MCF 10A (cell line): Measurements from ENCODE around the gene KCNB1. TPM values are rescaled to one million over a fixed set of nuclear protein-coding genes. Genes with fewer than 3 reads are reported as not detected.
A peak's percentile ranks its signal among the peaks of the same experiment; 100 is the strongest.

Experiments used
- BruUV-seq: library from RNA; stranded (reverse); fragments of 400-500 nt; replicated peaks from 2 replicates; lab custom pipeline; 2021; lab: Mats Ljungman, UMichigan
- CTCF ChIA-PET: fragments of 300-600 bp; sonication (Branson Sonifier 250); formaldehyde crosslinking; extraction: SDS; loops from one replicate; lab custom pipeline; 2021; ENCODE audit warnings: antibody characterized with exemption, inconsistent platforms; lab: Yijun Ruan, JAX
- POLR2A ChIA-PET: fragments of 300-600, 350-650 bp; sonication (Branson Sonifier 250); formaldehyde crosslinking; extraction: SDS; loops from one replicate; lab custom pipeline; 2020; ENCODE audit warnings: antibody characterized with exemption, inconsistent platforms; lab: Yijun Ruan, JAX
- DNase-seq: peaks from one replicate; pipeline ENCODE4 v3.0.0-alpha.2; 2018; ENCODE audit not compliant: unreplicated experiment
- H3K27ac Mint-ChIP-seq: one replicate; pipeline ENCODE4 v1.8.0; 2022; ENCODE audit warnings: mild to moderate bottlenecking, low read depth, mixed read lengths; ENCODE audit not compliant: unreplicated experiment
- H3K27me3 Mint-ChIP-seq: one replicate; pipeline ENCODE4 v1.8.0; 2022; ENCODE audit warnings: mixed read lengths; ENCODE audit not compliant: insufficient read depth, unreplicated experiment
- H3K36me3 Mint-ChIP-seq: one replicate; pipeline ENCODE4 v1.8.0; 2022; ENCODE audit warnings: mild to moderate bottlenecking, moderate library complexity, mixed read lengths; ENCODE audit not compliant: insufficient read depth, unreplicated experiment
- H3K4me1 Mint-ChIP-seq: one replicate; pipeline ENCODE4 v1.8.0; 2022; ENCODE audit warnings: mixed read lengths; ENCODE audit not compliant: insufficient read depth, unreplicated experiment
- H3K4me3 Mint-ChIP-seq: one replicate; pipeline ENCODE4 v1.8.0; 2022; ENCODE audit warnings: mild to moderate bottlenecking, moderate library complexity, mixed read lengths; ENCODE audit not compliant: unreplicated experiment
- H3K9me3 Mint-ChIP-seq: one replicate; pipeline ENCODE4 v1.8.0; 2022; ENCODE audit warnings: mixed read lengths; ENCODE audit not compliant: unreplicated experiment
- CTCF ChIP-seq: fragments of 200-600 bp; IDR thresholded peaks from one replicate; pipeline ENCODE4 v1.8.0; 2022; ENCODE audit warnings: antibody characterized with exemption, mild to moderate bottlenecking; ENCODE audit not compliant: unreplicated experiment
- intact Hi-C: fragments of 100-400 bp; cut with micrococcal nuclease; formaldehyde crosslinking; loops from 2 replicates; pipeline ENCODE4 v1.14.1; 2022
- total RNA-seq: library from RNA; stranded (reverse); gene quantifications from 2 replicates; pipeline ENCODE4 v1.2.3, GENCODE V29; 2022

The KCNB1 gene
- total RNA-seq, 1 experiment from 2014 or later, result 2.8 TPM

- Mint-ChIP-seq H3K9me3 (no peaks in the 10 kb centered on the region), H3K27ac (peak overlapping the region; percentile 16), H3K4me3 (no peak overlapping the region), H3K36me3 (peaks cover 6% of the 10 kb centered on the region), H3K27me3 (no peaks in the 10 kb centered on the region), H3K4me1 (peaks cover 25% of the 10 kb centered on the region)
- BruUV-seq, result no TSS peak
- intact Hi-C loops, result no loop called here
- ChIA-PET POLR2A (interaction anchor here (3.5 kb wide), 1 partner anchor 14 kb away, joined by 17 read pairs; no protein-coding TSS in a partner anchor), CTCF (interaction anchor here (0.6 to 3.4 kb wide), 3 partner anchors 10 to 583 kb away, joined by 3 to 14 read pairs (median 3); no protein-coding TSS in a partner anchor)
- DNase-seq, result no peak
- TF ChIP-seq CTCF, result no peak
Observed at GRCh38 chr20:49395659-49396058, 86.8 kb downstream of the KCNB1 start.

GRCh38 chr20:49395183-49395582 is 87.3 kb downstream of the KCNB1 start:
- Mint-ChIP-seq H3K36me3 (peaks cover 6% of the 10 kb centered on the region), H3K4me3 (no peak overlapping the region), H3K4me1 (peaks cover 25% of the 10 kb centered on the region), H3K27ac (peak overlapping the region; percentile 16), H3K27me3 (no peaks in the 10 kb centered on the region), H3K9me3 (no peaks in the 10 kb centered on the region)
- DNase-seq, result no peak
- TF ChIP-seq CTCF, result no peak
- intact Hi-C loops, result no loop called here
- ChIA-PET POLR2A (interaction anchor here (3.5 kb wide), 1 partner anchor 13 kb away, joined by 17 read pairs; no protein-coding TSS in a partner anchor), CTCF (interaction anchor here (0.6 to 3.4 kb wide), 3 partner anchors 11 to 61 kb away, joined by 3 to 14 read pairs (median 4); no protein-coding TSS in a partner anchor)
- BruUV-seq, result no TSS peak

- intact Hi-C loops, result no loop called here
- DNase-seq, result no peak
- Mint-ChIP-seq H3K9me3 (no peaks in the 10 kb centered on the region), H3K36me3 (peaks cover 6% of the 10 kb centered on the region), H3K27me3 (no peaks in the 10 kb centered on the region), H3K4me3 (no peak overlapping the region), H3K4me1 (peaks cover 25% of the 10 kb centered on the region), H3K27ac (no peak overlapping the region)
- ChIA-PET POLR2A (interaction anchor here (0.6 to 3.5 kb wide), 3 partner anchors 13 to 58 kb away, joined by 4 to 17 read pairs (median 4); no protein-coding TSS in a partner anchor), CTCF (interaction anchor here (0.7 to 3.4 kb wide), 3 partner anchors 10 to 60 kb away, joined by 3 to 14 read pairs (median 4); no protein-coding TSS in a partner anchor)
- BruUV-seq, result no TSS peak
- no peak for TF ChIP-seq CTCF
Observed at GRCh38 chr20:49394757-49395156, 87.7 kb downstream of the KCNB1 start.

- no peak overlapping the region for H3K4me3 Mint-ChIP-seq
- no peaks in the 10 kb centered on the region for H3K27me3 Mint-ChIP-seq
- H3K9me3 Mint-ChIP-seq, result no peaks in the 10 kb centered on the region
- DNase-seq, result no peak
- no TSS peak for BruUV-seq
- intact Hi-C loops, result no loop called here
- ChIA-PET CTCF (interaction anchor here (0.6 to 3.4 kb wide), 5 partner anchors 10 to 91 kb away, joined by 3 to 14 read pairs (median 3); no protein-coding TSS in a partner anchor), POLR2A (interaction anchor here (0.6 to 3.5 kb wide), 3 partner anchors 13 to 59 kb away, joined by 4 to 17 read pairs (median 4); no protein-coding TSS in a partner anchor)
- no peak overlapping the region for H3K27ac Mint-ChIP-seq
- peaks cover 23% of the 10 kb centered on the region for H3K4me1 Mint-ChIP-seq
- peaks cover 6% of the 10 kb centered on the region for H3K36me3 Mint-ChIP-seq
- TF ChIP-seq CTCF, result no peak
Observed at GRCh38 chr20:49394264-49394663, 88.2 kb downstream of the KCNB1 start.
